Measurements from ENCODE around the gene KIFAP3. TPM values are rescaled to one million over a fixed set of nuclear protein-coding genes. Genes with fewer than 3 reads are reported as not detected.
"Not testable (repeated sequence)": the region's sequence is repeated elsewhere in the genome, so short reads cannot be mapped to it uniquely, and the experiment has no call there.

Gene KIFAP3
- polyA plus RNA-seq, 1 donor from 2014 or later, result 5.5 TPM

DNA sequence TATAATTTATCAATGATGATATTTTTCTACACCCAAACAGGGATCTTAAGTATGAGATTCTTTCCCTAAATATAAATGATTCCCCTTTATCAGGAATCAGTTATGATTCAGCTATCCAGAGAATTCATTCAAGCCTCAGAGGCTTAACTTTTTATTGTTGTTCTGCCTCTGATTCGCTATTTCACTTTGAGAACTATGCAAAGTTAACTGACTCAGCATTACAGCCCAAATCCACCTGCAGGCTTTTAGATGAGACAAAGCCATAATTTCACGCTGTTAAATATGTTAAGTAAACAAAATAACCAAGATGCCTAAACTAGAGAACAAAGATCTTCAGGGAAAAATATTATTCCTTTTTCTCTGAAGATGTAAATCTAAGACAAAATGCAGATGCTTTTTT is 189.3 kb downstream of the KIFAP3 start:
- no peaks in the 10 kb centered on the region for H3K9me3 Mint-ChIP-seq
- H3K4me1 Mint-ChIP-seq, result peaks cover 11 to 18% (median 12%) of the 10 kb centered on the region in 3 donors
- H3K27me3 Mint-ChIP-seq, result no peaks in the 10 kb centered on the region
- H3K27ac Mint-ChIP-seq, result no peak overlapping the region
- H3K4me3 Mint-ChIP-seq, result no peak overlapping the region
- peaks cover 5% of the 10 kb centered on the region for H3K36me3 Mint-ChIP-seq

DNA sequence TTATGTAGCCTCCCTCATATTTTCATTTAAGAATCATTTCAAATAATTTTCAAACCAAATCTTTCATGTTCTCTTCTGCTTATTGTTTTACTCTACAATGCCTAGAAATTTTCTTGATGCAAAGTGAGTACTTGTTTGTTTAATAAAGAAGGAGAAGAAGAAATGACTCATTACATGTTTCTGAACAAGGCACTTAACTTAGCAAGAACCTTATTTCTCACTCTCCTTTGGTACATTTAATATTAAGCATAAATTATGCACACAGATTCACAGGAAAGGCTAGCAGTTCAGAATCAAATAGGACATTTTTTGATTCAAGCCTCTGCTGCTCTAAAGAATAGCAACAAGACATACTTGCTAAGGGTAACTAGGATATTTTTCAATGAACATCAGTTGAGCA is 189.9 kb downstream of the KIFAP3 start:
- Mint-ChIP-seq H3K27ac (peak overlapping the region in 1 of 3 donors; percentile 10), H3K27me3 (no peaks in the 10 kb centered on the region), H3K9me3 (no peaks in the 10 kb centered on the region), H3K4me3 (no peak overlapping the region), H3K4me1 (peaks cover 11 to 16% (median 14%) of the 10 kb centered on the region in 3 donors), H3K36me3 (peaks cover 7% of the 10 kb centered on the region)

DNA sequence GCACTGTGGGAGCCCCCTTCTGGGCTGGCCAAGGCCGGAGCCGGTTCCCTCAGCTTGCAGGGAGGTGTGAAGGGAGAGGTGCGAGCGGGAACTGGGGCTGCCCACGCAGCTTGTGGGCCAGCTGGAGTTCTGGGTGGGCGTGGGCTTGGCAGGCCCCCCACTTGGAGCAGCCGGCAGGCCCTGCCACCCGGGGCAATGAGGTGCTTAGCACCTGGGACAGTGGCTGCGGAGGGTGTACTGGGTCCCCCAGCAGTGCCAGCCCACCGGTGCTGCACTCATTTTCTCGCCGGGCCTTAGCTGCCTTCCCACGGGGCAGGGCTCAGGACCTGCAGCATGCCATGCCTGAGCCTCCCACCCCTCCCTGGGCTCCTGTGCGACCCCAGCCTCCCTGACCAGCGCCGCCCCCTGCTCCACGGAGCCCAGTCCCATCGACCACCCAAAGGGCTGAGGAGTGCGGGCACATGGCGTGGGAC is 192.4 kb downstream of the KIFAP3 start:
- Mint-ChIP-seq H3K36me3 (peaks cover 7% of the 10 kb centered on the region), H3K4me3 (no peak overlapping the region), H3K27ac (no peak overlapping the region), H3K4me1 (peaks cover 15 to 18% (median 18%) of the 10 kb centered on the region in 3 donors), H3K9me3 (no peaks in the 10 kb centered on the region), H3K27me3 (no peaks in the 10 kb centered on the region)

DNA sequence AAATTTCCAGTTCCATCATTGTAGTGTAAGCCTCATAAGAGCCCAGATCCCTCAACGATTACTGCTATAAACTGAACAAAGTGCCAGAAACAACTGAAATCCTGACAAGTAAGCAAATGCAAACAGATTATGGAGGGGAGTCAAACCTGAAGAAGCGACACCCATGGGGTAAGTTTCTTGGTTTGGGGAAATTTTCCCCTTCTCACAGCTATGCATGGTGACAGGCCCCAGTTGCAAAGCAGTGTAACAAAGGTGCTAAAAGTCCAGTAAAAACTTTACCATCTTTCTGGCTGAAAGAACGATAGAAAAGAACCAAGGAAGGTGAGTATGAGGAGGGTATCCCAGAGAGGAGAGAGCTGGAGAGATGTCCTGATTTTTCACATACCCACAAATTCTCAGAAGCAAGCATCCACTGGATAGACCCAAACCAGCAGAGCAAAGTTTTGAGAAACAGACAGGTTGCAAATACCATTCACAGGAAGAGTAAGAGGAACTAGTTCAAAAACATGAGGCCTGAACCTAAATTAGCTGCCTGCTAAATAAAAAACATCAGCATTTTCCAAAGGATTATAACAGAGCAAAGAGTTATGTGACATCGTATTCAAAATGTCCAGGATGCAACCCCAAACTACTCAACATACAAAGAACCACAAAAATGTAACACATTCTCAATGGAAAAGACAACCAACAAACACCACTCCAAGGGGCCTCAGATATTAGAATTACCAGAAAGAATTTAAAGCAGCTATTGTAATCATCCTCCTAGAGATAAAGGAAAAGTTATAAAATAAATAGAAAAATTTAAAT is 195.3 kb downstream of the KIFAP3 start:
- Mint-ChIP-seq H3K4me3 (peak overlapping the region in 2 of 4 donors; percentile 10 to 42), H3K9me3 (no peaks in the 10 kb centered on the region), H3K36me3 (peaks cover 14% of the 10 kb centered on the region), H3K27me3 (no peaks in the 10 kb centered on the region), H3K27ac (peak overlapping the region in 2 of 3 donors; percentile 45 to 88), H3K4me1 (peaks cover 22 to 26% (median 25%) of the 10 kb centered on the region in 3 donors)

DNA sequence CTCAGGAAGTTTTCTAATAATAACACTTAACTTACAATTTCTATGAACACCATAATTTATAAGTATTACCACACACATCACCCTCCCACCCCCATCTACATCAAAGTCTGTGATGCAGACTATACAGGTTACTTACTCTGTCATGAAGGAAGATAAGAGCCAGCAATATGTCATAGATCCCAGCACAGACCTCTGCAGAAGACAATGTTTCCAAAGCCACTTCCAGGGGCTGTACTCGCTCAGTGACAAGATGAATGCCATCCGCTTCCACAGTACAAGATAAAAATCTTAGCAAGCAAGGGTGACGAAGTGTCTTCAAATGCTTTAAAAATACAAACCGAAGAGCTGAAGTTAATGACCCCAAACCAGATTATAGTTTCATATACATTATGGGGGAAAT is 196.0 kb downstream of the KIFAP3 start:
- H3K4me3 Mint-ChIP-seq, result peak overlapping the region in 1 of 4 donors; percentile 42
- H3K9me3 Mint-ChIP-seq, result no peaks in the 10 kb centered on the region
- H3K4me1 Mint-ChIP-seq, result peaks cover 28 to 34% (median 32%) of the 10 kb centered on the region in 3 donors
- peaks cover 20% of the 10 kb centered on the region for H3K36me3 Mint-ChIP-seq
- H3K27ac Mint-ChIP-seq, result peak overlapping the region in 2 of 3 donors; percentile 42 to 45
- H3K27me3 Mint-ChIP-seq, result no peaks in the 10 kb centered on the region

DNA sequence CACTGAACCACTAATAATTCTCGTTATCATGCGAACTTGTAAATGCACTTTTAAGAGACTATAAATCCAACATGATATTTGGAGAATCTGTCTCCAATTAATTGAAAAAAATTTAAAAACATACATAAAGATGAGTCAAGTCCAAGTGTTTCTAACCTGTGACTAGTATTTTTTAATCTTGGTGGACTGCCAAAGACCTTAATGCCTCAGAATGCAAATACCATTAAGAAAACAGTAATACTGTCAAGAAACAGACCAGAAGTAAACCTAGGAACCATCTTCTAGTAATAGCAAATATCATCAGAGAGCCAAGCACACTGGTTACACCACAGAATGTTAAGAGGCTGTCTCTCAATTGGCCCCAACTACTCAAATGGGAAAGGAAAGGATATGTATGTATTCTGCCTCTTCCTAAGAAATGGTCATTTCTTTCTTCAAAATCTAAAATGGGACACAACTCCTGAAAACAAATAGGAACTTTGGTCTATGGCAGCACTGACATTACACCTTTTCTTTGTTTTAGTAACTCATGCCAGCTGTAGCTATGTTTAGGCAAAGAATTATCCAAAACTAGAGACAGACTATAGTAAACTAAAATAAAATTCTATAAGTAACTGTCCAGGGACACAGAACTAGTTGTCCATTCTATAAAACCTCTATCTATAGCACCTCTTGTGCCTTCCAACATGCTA is 196.5 kb downstream of the KIFAP3 start:
- H3K27me3 Mint-ChIP-seq, result no peaks in the 10 kb centered on the region
- H3K36me3 Mint-ChIP-seq, result peaks cover 24% of the 10 kb centered on the region
- H3K9me3 Mint-ChIP-seq, result no peaks in the 10 kb centered on the region
- H3K4me3 Mint-ChIP-seq, result no peak overlapping the region
- peaks cover 29 to 38% (median 36%) of the 10 kb centered on the region in 3 donors for H3K4me1 Mint-ChIP-seq
- H3K27ac Mint-ChIP-seq, result peak overlapping the region in 1 of 3 donors; percentile 42

DNA sequence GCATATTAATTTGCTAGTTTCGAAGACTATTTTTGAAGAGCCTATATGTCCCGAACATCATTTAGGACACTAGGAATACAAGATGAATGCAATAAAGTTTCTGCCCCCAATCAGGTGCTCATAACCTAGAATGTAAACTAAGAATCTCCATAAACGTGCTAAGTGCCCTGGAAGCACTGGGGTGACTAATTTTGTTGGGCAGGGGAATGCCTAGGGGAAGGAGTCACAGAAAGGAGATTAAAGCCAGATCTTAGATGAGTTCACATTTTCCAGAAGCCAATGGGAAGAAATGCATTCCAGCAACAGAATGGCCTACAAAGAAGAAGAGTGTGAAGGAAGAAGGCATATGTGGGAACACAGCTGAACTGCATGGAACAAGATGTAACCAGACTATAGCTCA is 200.3 kb downstream of the KIFAP3 start:
- peak overlapping the region in 3 of 4 donors; percentile 15 to 78 (median 43) for H3K4me3 Mint-ChIP-seq
- H3K27me3 Mint-ChIP-seq, result no peaks in the 10 kb centered on the region
- no peaks in the 10 kb centered on the region for H3K9me3 Mint-ChIP-seq
- H3K36me3 Mint-ChIP-seq, result peaks cover 29% of the 10 kb centered on the region
- H3K27ac Mint-ChIP-seq, result peak overlapping the region in 2 of 3 donors; percentile 9 to 26
- peaks cover 28 to 35% (median 31%) of the 10 kb centered on the region in 3 donors for H3K4me1 Mint-ChIP-seq

DNA sequence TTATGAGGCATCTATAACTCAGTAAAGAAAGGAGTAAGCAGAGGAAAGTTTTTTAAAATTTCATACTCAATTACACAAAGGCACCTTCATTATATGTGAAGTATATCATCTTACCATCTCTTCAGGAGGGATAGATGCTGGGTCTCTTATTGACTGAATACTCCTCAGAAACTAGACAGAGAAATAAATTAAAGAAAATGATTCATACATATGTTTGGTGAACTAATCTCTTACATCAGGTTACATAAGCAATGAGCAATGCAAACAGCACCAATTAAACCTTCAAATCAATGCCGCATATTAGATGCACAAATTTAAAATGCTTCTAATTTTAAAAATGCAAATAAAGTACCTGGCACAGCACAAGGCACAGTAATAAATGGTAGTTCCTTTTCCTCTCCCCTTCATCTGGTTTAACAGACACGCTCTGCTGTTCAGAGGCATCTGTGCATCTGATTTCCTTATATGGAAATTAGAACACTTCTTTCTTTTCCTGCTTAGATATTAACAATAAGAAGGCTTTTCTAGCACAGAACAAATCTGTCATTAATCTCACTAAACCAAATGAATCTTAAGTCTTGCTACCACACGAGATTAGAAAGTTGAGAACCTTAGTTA is 200.8 kb downstream of the KIFAP3 start:
- Mint-ChIP-seq H3K36me3 (peaks cover 29% of the 10 kb centered on the region), H3K9me3 (no peaks in the 10 kb centered on the region), H3K4me3 (peak overlapping the region in 2 of 4 donors; percentile 15 to 78), H3K27ac (peak overlapping the region in 2 of 3 donors; percentile 9), H3K4me1 (peaks cover 25 to 30% (median 26%) of the 10 kb centered on the region in 3 donors), H3K27me3 (no peaks in the 10 kb centered on the region)

DNA sequence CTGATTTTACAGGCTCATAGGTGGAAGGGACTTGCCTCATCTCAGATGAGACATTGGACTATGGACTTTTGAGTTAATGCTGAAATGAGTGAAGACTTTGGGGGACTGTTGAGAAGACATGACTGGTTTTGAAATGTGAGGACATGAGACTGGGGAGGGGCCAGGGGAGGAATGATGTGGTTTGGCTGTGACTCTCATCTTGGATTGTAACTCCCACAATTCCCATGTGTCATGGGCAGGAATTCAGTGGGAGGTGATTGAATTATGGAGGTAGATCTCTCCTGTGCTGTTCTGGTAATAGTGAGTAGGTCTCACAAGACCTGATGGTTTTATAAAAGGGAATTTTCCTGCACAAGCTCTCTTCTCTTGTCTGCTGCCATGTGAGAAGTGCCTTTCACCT is 201.6 kb downstream of the KIFAP3 start:
- peaks cover 31% of the 10 kb centered on the region for H3K36me3 Mint-ChIP-seq
- H3K27me3 Mint-ChIP-seq, result no peaks in the 10 kb centered on the region
- no peak overlapping the region for H3K27ac Mint-ChIP-seq
- H3K4me1 Mint-ChIP-seq, result peaks cover 23 to 26% (median 24%) of the 10 kb centered on the region in 3 donors
- peak overlapping the region in 1 of 4 donors; percentile 78 for H3K4me3 Mint-ChIP-seq
- H3K9me3 Mint-ChIP-seq, result no peaks in the 10 kb centered on the region

DNA sequence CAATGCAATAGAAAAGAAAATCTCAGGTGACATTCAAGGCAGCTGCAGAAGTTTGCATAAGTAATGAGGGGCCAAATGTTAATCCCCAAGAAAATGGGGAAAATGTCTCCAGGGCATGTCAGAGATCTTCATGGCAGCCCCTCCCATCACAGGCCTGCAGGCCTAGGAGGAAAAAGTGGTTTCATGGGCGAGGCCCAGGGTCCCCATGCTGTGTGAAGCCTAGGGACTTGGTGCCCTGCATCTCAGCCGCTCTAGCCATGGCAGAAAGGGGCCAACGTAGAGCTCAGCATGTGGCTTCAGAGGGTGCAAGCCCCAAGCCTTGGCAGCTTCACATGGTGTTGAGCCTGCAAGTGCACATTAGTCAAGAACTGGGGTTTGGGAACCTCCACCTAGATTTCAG is 202.5 kb downstream of the KIFAP3 start:
- H3K36me3 Mint-ChIP-seq, result peaks cover 31% of the 10 kb centered on the region
- H3K27me3 Mint-ChIP-seq, H3K9me3 Mint-ChIP-seq, H3K4me3 Mint-ChIP-seq, H3K27ac Mint-ChIP-seq: not testable (repeated sequence)
- peaks cover 22 to 24% (median 23%) of the 10 kb centered on the region in 3 donors for H3K4me1 Mint-ChIP-seq

Other genes starting within 250 kb of the KIFAP3 start
- gene SCYL3, start 180.8 kb downstream of the KIFAP3 start, polyA plus RNA-seq, result 15.1 TPM
- not detected for gene NTMT2, start 71.3 kb upstream of the KIFAP3 start, polyA plus RNA-seq